GM12878 (cell line): ENCODE results near the gene APCDD1L. TPM values are rescaled to one million over a fixed set of nuclear protein-coding genes. Genes with fewer than 3 reads are reported as not detected.

Experiments
- ATAC-seq: fragments of 200-7000 bp; cut with Tn5 transposase; 3 replicates; pipeline ENCODE4 v1.9.1; 2020; ENCODE audit warnings: mild to moderate bottlenecking, moderate library complexity
- BruUV-seq: library from RNA; stranded (reverse); fragments of 400-500 nt; replicated peaks from 2 replicates; lab custom pipeline; 2021; lab: Mats Ljungman, UMichigan
- CTCF ChIA-PET: fragments of 300-600 bp; sonication (Branson Sonifier 250); formaldehyde crosslinking; extraction: SDS; loops from one replicate; lab custom pipeline; 2021; ENCODE audit warnings: inconsistent platforms; lab: Yijun Ruan, JAX
- POLR2A ChIA-PET: fragments of 350-600 bp; formaldehyde crosslinking; extraction: SDS; loops from one replicate; lab custom pipeline; 2021; ENCODE audit warnings: inconsistent platforms; lab: Charles Lee
- RAD21 ChIA-PET: fragments of 300-600 bp; sonication (Branson Sonifier 250); formaldehyde crosslinking; loops from one replicate; lab custom pipeline; 2023; ENCODE audit warnings: antibody characterized with exemption; ENCODE audit not compliant: unreplicated experiment; lab: Charles Lee
- SMC1A ChIA-PET: fragments of 300-600 bp; sonication (Branson Sonifier 250); formaldehyde crosslinking; loops from one replicate; lab custom pipeline; 2023; ENCODE audit not compliant: unreplicated experiment, uncharacterized antibody; lab: Charles Lee
- DNase-seq: peaks from one replicate; pipeline ENCODE4 v3.0.0-alpha.2; 2011; ENCODE audit warnings: low read depth, low spot score
- FAIRE-seq: peaks from 3 replicates; lab custom pipeline; 2011; peaks lifted over from hg19 to GRCh38; lab: Jason Lieb, UNC
- H2AFZ ChIP-seq: 2 replicates; pipeline ENCODE4 v1.6.0; 2011; ENCODE audit warnings: low read depth, low read length, control low read depth; ENCODE audit not compliant: control insufficient read depth
- H3K27ac ChIP-seq: 2 replicates; pipeline ENCODE4 v1.5.1; 2011; ENCODE audit warnings: control low read depth; ENCODE audit not compliant: control insufficient read depth, insufficient read depth
- H3K27me3 ChIP-seq, 2 experiments: replicated peaks in 1 of 2; 2 replicates each; pipeline versions ENCODE4 v1.6.0 to v1.6.1; 2011; ENCODE audit warnings: low read length in 1 of 2; ENCODE audit not compliant: control insufficient read depth in 2 of 2, insufficient read depth in 2 of 2
- H3K36me3 ChIP-seq, 2 experiments: 2 replicates each; pipeline ENCODE4 v1.5.1; 2011; ENCODE audit warnings: low read length in 1 of 2; ENCODE audit not compliant: control insufficient read depth in 2 of 2, insufficient read depth in 2 of 2
- H3K4me1 ChIP-seq: 2 replicates; pipeline ENCODE4 v1.6.1; 2011; ENCODE audit warnings: mild to moderate bottlenecking, low read length, moderate library complexity, mixed read lengths; ENCODE audit not compliant: control insufficient read depth, insufficient read depth
- H3K4me2 ChIP-seq: 2 replicates; pipeline ENCODE4 v1.6.0; 2011; ENCODE audit warnings: control low read depth; ENCODE audit not compliant: control insufficient read depth, insufficient read depth
- H3K4me3 ChIP-seq: fragments of 200-600 bp; sonication (generic); 2 replicates; pipeline ENCODE4 v1.5.1; 2016
- H3K79me2 ChIP-seq: 2 replicates; pipeline ENCODE4 v1.6.0; 2011; ENCODE audit warnings: low read length; ENCODE audit not compliant: control insufficient read depth, insufficient read depth
- H3K9ac ChIP-seq: 2 replicates; pipeline ENCODE4 v1.8.0; 2011; ENCODE audit warnings: low read length, control low read depth, mixed read lengths; ENCODE audit not compliant: control insufficient read depth, insufficient read depth
- H3K9me3 ChIP-seq: replicated peaks from 3 replicates; pipeline ENCODE4 v1.5.1; 2011; ENCODE audit warnings: mild to moderate bottlenecking, low read length; ENCODE audit not compliant: control insufficient read depth, insufficient read depth
- H4K20me1 ChIP-seq: 2 replicates; pipeline ENCODE4 v1.6.0; 2011; ENCODE audit not compliant: control insufficient read depth, insufficient read depth
- BMI1 ChIP-seq: fragments of 450-650 bp; IDR thresholded peaks from 2 replicates; pipeline ENCODE4 v1.6.1; 2016; ENCODE audit warnings: mild to moderate bottlenecking, moderate library complexity, borderline replicate concordance
- HDAC2 ChIP-seq: fragments of 200-600 bp; sonication (generic); IDR thresholded peaks from 2 replicates; pipeline ENCODE4 v1.6.1; 2017
- KAT2A ChIP-seq: conservative IDR thresholded peaks from 2 replicates; pipeline ENCODE4 v1.6.1; 2011; ENCODE audit warnings: low read depth, low read length; ENCODE audit not compliant: control insufficient read depth
- MEF2A ChIP-seq: IDR thresholded peaks from 2 replicates; pipeline ENCODE4 v1.6.1; 2011; ENCODE audit warnings: low read depth, mild to moderate bottlenecking, low read length, moderate library complexity; ENCODE audit not compliant: insufficient read depth
- MTA2 ChIP-seq: fragments of 450-650 bp; IDR thresholded peaks from 2 replicates; pipeline ENCODE4 v1.6.1; 2016; ENCODE audit warnings: low read depth, mild to moderate bottlenecking, moderate library complexity
- MXI1 ChIP-seq: fragments of 150-350 bp; IDR thresholded peaks from 2 replicates; pipeline ENCODE4 v1.6.1; 2011; ENCODE audit warnings: low read depth, mild to moderate bottlenecking, inconsistent platforms, low read length, improper control_type of control experiment
- MYB ChIP-seq: fragments of 150-350 bp; IDR thresholded peaks from 2 replicates; pipeline ENCODE4 v1.6.1; 2014; ENCODE audit warnings: mild to moderate bottlenecking, low read depth, low read length, borderline replicate concordance
- NFIC ChIP-seq: IDR thresholded peaks from 2 replicates; pipeline ENCODE4 v1.6.1; 2012; ENCODE audit warnings: low read depth, mild to moderate bottlenecking, inconsistent platforms, low read length, moderate library complexity
- NR2C1 ChIP-seq: fragments of 450-650 bp; IDR thresholded peaks from 2 replicates; pipeline ENCODE4 v1.6.1; 2017; ENCODE audit warnings: antibody characterized with exemption, mild to moderate bottlenecking, moderate library complexity
- RELA ChIP-seq: fragments of 450-650 bp; IDR thresholded peaks from 2 replicates; pipeline ENCODE4 v1.8.0; 2014; ENCODE audit warnings: borderline replicate concordance; ENCODE audit not compliant: partially characterized antibody
- RUNX3 ChIP-seq: IDR thresholded peaks from 2 replicates; pipeline ENCODE4 v1.6.1; 2012; ENCODE audit warnings: low read length, inconsistent platforms
- SMAD1 ChIP-seq: fragments of 450-650 bp; IDR thresholded peaks from 2 replicates; pipeline ENCODE4 v1.6.1; 2018; ENCODE audit warnings: mild to moderate bottlenecking, low read depth; ENCODE audit not compliant: partially characterized antibody
- SMAD5 ChIP-seq: IDR thresholded peaks from 2 replicates; pipeline ENCODE4 v1.6.1; 2016; ENCODE audit warnings: antibody characterized with exemption, low read depth
- SMC3 ChIP-seq: IDR thresholded peaks from 2 replicates; pipeline ENCODE4 v1.6.1; 2011; ENCODE audit warnings: low read length, improper control_type of control experiment, borderline replicate concordance
- TCF3 ChIP-seq: IDR thresholded peaks from 2 replicates; pipeline ENCODE4 v1.6.1; 2012; ENCODE audit warnings: low read depth, mild to moderate bottlenecking, low read length, borderline replicate concordance; ENCODE audit not compliant: insufficient read depth
- TCF7 ChIP-seq: IDR thresholded peaks from 2 replicates; pipeline ENCODE4 v1.6.1; 2014; ENCODE audit warnings: antibody characterized with exemption, borderline replicate concordance
- ZBTB40 ChIP-seq: fragments of 450-650 bp; IDR thresholded peaks from 2 replicates; pipeline ENCODE4 v1.6.1; 2016; ENCODE audit warnings: mild to moderate bottlenecking, moderate library complexity, borderline replicate concordance
- WGBS: methylation state at CpG from one replicate; pipeline ENCODE4 v1.1.6; 2016; ENCODE audit warnings: low lambda C conversion rate; ENCODE audit not compliant: insufficient replicate concordance, insufficient coverage; ENCODE audit errors: missing lambda C conversion rate; 5-methylcytosine and 5-hydroxymethylcytosine counted together
- in situ Hi-C: fragments of 300-500 bp; cut with MboI; formaldehyde crosslinking; loops from 9 replicates; pipeline ENCODE4 v1.14.3; 2018; ENCODE audit warnings: mixed read lengths
- intact Hi-C: fragments of 100-400 bp; cut with micrococcal nuclease; formaldehyde crosslinking; loops from one replicate; pipeline ENCODE4 v1.14.2; 2022; ENCODE audit not compliant: unreplicated experiment
- polyA plus RNA-seq, 11 experiments: library from polyadenylated mRNA; depleted of rRNA in 4 of 11; unstranded in 6 of 11; stranded (reverse) in 5 of 11; fragments of >200 nt; fragmentation: Nextera tagmentation in 4 of 11; fragmentation: Illumina TruSeq in 1 of 11; extraction: Ambion mirVana in 4 of 11; extraction: Trizol in 1 of 11; gene quantifications; 1 replicate in 1 of 11; 2 replicates in 10 of 11; pipeline versions ENCODE4 v1.2.1 to v1.2.3, GENCODE V29; 2011 to 2016; ENCODE audit warnings: inconsistent platforms in 2 of 11, missing spikeins in 2 of 11, low read depth in 1 of 11
- total RNA-seq, 4 experiments: library from RNA; depleted of rRNA in 3 of 4; stranded (reverse); fragments of >200 nt in 3 of 4; fragmentation: Illumina TruSeq in 1 of 4; extraction: Trizol in 1 of 4; gene quantifications; 2 replicates each; pipeline versions ENCODE4 v1.2.1 to v1.2.3, GENCODE V29; 2013 to 2021
- TF ChIP-seq, protein P1 (sequence below): fragments of 450-650 bp; IDR thresholded peaks from 2 replicates; pipeline ENCODE4 v1.6.1; 2016; ENCODE audit warnings: mild to moderate bottlenecking

APCDD1L gene
- total and polyA plus RNA-seq, 10 of the 15 experiments (the other 5 are each of a cell fraction or from before 2014, with no cell fraction given): 0.14 to 0.50 TPM; not detected in 8

DNA sequence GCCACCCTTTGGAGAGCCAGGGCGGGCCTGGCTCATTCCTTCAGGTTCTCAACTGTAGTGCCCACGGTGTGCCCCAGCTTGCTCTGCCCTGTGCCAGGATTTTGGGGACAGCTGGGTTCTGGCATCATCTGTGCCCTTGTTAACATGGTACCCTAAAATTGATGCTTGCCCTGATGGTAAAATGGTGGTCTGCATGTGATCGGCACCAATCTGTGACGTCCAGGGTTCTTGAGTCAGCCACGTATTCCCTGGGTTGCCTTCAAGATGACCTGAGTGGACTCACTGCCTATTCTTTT, 31.2 kb upstream of the APCDD1L start:
- ChIA-PET POLR2A (no interaction called here), RAD21 (no interaction called here), SMC1A (no interaction called here), CTCF (no interaction called here)
- Histone ChIP-seq H3K79me2 (no peaks in the 10 kb centered on the region), H2AFZ (no peak overlapping the region), H3K27me3 (no peaks in the 10 kb centered on the region; a peak in 1 of 4 replicates), H3K4me1 (no peaks in the 10 kb centered on the region), H4K20me1 (no peaks in the 10 kb centered on the region), H3K9me3 (no peaks in the 10 kb centered on the region), H3K27ac (no peak overlapping the region), H3K9ac (no peak overlapping the region), H3K4me3 (no peak overlapping the region), H3K36me3 (no peaks in the 10 kb centered on the region), H3K4me2 (no peak overlapping the region)
- 45% methylated on average over 5 of the region's 5 CpGs for WGBS
- in situ Hi-C loops (no loop called here), intact Hi-C loops (no loop called here)
- no peak for ATAC-seq
- no TSS peak for BruUV-seq
- no peak for FAIRE-seq
- TF ChIP-seq SMC3: no peak
- TF ChIP-seq SMAD5: no peak
- no peak for TF ChIP-seq NR2C1
- no peak for TF ChIP-seq MTA2
- TF ChIP-seq TCF3: no peak
- no peak for TF ChIP-seq KAT2A
- TF ChIP-seq MXI1: no peak
- no peak for TF ChIP-seq RUNX3
- TF ChIP-seq, protein P1, sequence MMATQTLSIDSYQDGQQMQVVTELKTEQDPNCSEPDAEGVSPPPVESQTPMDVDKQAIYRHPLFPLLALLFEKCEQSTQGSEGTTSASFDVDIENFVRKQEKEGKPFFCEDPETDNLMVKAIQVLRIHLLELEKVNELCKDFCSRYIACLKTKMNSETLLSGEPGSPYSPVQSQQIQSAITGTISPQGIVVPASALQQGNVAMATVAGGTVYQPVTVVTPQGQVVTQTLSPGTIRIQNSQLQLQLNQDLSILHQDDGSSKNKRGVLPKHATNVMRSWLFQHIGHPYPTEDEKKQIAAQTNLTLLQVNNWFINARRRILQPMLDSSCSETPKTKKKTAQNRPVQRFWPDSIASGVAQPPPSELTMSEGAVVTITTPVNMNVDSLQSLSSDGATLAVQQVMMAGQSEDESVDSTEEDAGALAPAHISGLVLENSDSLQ: no peak
- no peak for TF ChIP-seq NFIC
- TF ChIP-seq MYB: no peak
- TF ChIP-seq ZBTB40: no peak
- no peak for TF ChIP-seq SMAD1
- no peak for TF ChIP-seq MEF2A
- TF ChIP-seq RELA: no peak
- TF ChIP-seq BMI1: no peak
- TF ChIP-seq TCF7: no peak
- TF ChIP-seq HDAC2: no peak
- no peak for DNase-seq
